ENCODE data around the gene PLCL1.
A peak's percentile ranks its signal among the peaks of the same experiment; 100 is the strongest.

Gene PLCL1

DNA sequence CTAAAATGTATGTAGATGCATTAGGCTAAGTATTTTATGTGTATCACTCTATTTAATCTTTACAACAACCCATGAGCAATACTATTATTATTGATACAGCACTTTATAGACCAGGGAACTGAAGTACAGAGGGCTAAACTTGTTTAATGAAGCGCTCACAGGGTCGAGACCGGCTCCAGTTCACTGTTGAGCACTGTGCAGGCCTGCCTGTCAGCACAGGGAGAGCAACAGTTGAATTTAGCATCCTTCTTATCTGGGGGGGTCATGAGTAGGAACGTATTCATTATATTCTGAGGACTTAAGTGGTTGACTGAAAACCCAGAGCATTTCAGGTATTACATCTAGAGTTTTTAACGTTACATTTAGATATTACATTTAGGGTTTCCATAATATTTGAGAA, 120.1 kb downstream of the PLCL1 start:
- no peak for DNase-seq (ENCODE audit: low read depth in 2 of 2)
- H3K4me3 ChIP-seq (replicated peaks in 1 of 2; ENCODE audit: low read depth in 2 of 2, low read length in 2 of 2): no peak overlapping the region
- TF ChIP-seq, protein P1, sequence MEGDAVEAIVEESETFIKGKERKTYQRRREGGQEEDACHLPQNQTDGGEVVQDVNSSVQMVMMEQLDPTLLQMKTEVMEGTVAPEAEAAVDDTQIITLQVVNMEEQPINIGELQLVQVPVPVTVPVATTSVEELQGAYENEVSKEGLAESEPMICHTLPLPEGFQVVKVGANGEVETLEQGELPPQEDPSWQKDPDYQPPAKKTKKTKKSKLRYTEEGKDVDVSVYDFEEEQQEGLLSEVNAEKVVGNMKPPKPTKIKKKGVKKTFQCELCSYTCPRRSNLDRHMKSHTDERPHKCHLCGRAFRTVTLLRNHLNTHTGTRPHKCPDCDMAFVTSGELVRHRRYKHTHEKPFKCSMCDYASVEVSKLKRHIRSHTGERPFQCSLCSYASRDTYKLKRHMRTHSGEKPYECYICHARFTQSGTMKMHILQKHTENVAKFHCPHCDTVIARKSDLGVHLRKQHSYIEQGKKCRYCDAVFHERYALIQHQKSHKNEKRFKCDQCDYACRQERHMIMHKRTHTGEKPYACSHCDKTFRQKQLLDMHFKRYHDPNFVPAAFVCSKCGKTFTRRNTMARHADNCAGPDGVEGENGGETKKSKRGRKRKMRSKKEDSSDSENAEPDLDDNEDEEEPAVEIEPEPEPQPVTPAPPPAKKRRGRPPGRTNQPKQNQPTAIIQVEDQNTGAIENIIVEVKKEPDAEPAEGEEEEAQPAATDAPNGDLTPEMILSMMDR (IDR thresholded peaks at IDR 0.05; ENCODE audit: low read depth, low read length): no peak

DNA sequence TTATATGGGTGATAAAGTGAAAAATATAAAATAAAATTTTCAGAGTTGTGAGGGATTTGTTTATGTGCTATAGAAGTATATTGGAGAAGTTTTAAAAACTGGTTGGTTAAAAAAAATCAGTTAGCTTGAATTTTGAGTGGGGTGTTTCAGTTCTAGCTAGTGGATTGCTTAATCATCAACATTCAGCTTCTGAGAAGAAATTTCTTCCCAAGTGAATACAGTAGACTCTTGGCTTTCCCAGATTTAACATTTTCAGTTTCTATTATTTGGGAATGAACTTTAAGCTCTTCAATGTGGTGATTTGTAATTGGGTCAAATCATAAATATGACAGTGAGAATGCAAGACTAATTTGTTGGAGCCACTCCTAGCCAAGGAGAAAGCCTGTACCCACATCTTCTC, 120.8 kb downstream of the PLCL1 start:
- TF ChIP-seq, protein P1 (IDR thresholded peaks at IDR 0.05; ENCODE audit: low read depth, low read length): no peak
- DNase-seq (ENCODE audit: low read depth in 2 of 2): peak in 1 of 2 donors; percentile 32
- H3K4me3 ChIP-seq (replicated peaks in 1 of 2; ENCODE audit: low read depth in 2 of 2, low read length in 2 of 2): no peak overlapping the region

DNA sequence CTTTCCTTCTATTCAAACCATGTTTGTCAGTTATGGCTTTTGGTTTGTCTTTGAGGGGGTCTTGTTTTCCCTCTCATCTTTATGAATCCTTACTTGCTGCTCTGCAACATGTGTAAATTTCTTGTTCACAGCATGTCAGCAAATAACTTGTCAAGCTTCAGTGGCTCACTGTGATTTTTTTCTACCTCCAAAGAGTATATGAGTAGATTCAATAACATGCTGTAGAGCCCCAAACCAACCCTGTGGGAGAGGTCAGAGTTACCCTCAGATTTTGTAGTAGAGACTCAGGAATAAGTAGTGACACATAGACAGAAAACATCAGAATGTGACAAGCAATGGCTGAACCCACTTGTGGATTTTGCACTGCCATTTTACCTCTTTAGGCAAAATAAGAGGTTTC, 121.6 kb downstream of the PLCL1 start:
- TF ChIP-seq, protein P1 (IDR thresholded peaks at IDR 0.05; ENCODE audit: low read depth, low read length): no peak

DNA sequence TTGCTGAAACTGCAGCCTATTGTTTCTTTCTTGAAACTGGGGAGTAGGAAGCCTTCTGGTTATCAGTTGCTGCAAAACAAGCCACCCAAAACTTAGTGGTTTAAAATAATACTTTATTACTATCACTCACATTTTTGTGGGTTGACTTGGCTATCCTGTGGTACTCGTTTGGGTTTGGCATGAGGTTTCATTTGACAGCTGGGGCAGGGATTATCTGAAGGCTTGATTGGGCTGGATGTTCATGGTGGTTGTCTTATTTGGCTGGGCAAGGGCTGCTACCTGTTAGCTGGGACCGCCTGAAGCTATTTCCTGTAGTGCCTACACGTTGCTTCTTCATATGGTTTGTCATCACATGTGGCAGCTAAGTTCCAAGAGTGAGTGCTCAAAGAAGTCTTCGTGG, 122.3 kb downstream of the PLCL1 start:
- DNase-seq (ENCODE audit: low read depth in 2 of 2): peak in 1 of 2 donors; percentile 40
- no peak overlapping the region for H3K4me3 ChIP-seq (replicated peaks in 1 of 2; ENCODE audit: low read depth in 2 of 2, low read length in 2 of 2)
- TF ChIP-seq, protein P1 (IDR thresholded peaks at IDR 0.05; ENCODE audit: low read depth, low read length): no peak

More for the DNA sequence above, 121.6 kb downstream of the PLCL1 start:
- H3K4me3 ChIP-seq (replicated peaks in 1 of 2; ENCODE audit: low read depth in 2 of 2, low read length in 2 of 2): no peak overlapping the region
- no peak for DNase-seq (ENCODE audit: low read depth in 2 of 2)

DNA sequence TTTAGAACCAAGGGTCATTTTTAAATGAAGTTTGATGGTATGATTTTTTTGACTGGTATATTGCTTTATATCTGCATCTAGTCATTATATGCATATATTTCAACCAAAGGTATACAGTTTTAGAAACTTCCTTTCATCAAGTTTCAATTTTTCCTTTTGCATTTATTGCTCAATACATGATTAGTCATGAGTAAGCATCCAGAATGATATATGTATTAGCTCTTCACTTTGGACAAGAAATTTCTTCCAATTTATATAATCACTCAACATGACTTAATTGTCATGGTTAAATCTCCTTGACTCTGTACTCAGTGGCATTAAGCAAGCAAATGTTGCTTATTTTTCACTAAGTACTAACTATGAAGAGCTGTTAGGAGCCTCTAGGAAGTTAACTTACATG, 123.6 kb downstream of the PLCL1 start:
- TF ChIP-seq, protein P1 (IDR thresholded peaks at IDR 0.05; ENCODE audit: low read depth, low read length): no peak
- DNase-seq (ENCODE audit: low read depth in 2 of 2): peak in 1 of 2 donors; percentile 8
- H3K4me3 ChIP-seq (replicated peaks in 1 of 2; ENCODE audit: low read depth in 2 of 2, low read length in 2 of 2): no peak overlapping the region

DNA sequence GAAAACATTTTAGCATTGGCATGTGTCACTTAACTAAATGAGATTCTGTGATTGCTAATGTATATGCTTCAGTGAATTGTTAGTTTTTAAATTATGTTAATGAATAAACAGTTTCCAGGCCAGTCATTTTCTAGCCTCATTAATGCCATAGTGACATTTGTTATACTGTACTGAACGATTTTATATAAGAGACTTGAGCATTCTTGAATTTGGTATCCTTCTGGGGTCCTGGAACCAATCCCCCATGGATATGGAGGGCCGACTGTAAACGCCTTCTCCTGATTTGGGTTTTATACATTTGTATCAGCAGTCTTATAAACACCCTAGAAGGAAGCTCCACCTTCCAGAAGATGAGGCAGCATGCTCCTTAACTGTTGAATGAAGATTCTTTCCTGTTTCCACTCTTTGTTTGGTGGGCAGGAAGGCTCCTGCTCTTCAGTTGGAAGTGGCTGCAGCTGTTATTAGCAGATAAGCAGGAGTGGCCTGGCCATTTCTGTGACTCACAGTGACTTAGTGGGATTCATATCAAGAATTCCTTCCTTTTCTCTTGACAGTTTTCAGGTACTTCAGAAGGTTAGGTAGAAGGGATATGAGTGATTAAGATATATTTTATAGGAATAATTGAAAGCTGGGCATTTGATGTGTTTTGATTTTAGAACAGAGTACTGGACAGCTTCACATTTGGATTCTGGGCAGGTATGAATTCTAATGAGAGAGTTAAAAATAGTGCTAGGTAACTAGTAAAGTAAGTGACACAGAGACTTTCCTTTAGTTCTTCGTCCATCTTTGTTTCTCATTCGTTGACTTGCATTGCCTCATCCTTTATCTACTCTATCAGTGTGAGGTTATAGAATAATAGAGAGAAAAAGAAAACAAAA, 124.9 kb downstream of the PLCL1 start:
- DNase-seq (ENCODE audit: low read depth in 2 of 2): peak; percentile 27 to 36
- H3K4me3 ChIP-seq (replicated peaks in 1 of 2; ENCODE audit: low read depth in 2 of 2, low read length in 2 of 2): no peak overlapping the region
- TF ChIP-seq, protein P1 (IDR thresholded peaks at IDR 0.05; ENCODE audit: low read depth, low read length): no peak
